ENCODE results near the gene STARD13.

STARD13 gene

GRCh38 chr13:33307843-33308242 is 22.3 kb upstream of the STARD13 start:
- no peak for DNase-seq (ENCODE audit: low spot score)

GRCh38 chr13:33303855-33304597 is 18.5 kb upstream of the STARD13 start:
- DNase-seq (ENCODE audit: low spot score), result no peak

GRCh38 chr13:33299626-33300025 is 14.1 kb upstream of the STARD13 start:
- DNase-seq (ENCODE audit: low spot score), result no peak

- no peak for DNase-seq (ENCODE audit: low spot score)
Observed at GRCh38 chr13:33296793-33297425, 11.4 kb upstream of the STARD13 start.

- no peak for DNase-seq (ENCODE audit: low spot score)
Observed at GRCh38 chr13:33292712-33293111, 7.2 kb upstream of the STARD13 start.

- DNase-seq (ENCODE audit: low spot score), result no peak
Observed at GRCh38 chr13:33290421-33290965, 4.9 kb upstream of the STARD13 start.

- no peak for DNase-seq (ENCODE audit: low spot score)
Observed at GRCh38 chr13:33289966-33290365, 4.4 kb upstream of the STARD13 start.

- no peak for DNase-seq (ENCODE audit: low spot score)
Observed at GRCh38 chr13:33287142-33287882, 1.8 kb upstream of the STARD13 start.

- no peak for DNase-seq (ENCODE audit: low spot score)
Observed at GRCh38 chr13:33286128-33286527, 573 bp upstream of the STARD13 start.

- DNase-seq (ENCODE audit: low spot score), result no peak
Observed at GRCh38 chr13:33284916-33285315, 639 bp downstream of the STARD13 start.

- DNase-seq (ENCODE audit: low spot score), result no peak
Observed at GRCh38 chr13:33284031-33284430, 1.5 kb downstream of the STARD13 start.

GRCh38 chr13:33283195-33283911 is 2.2 kb downstream of the STARD13 start:
- no peak for DNase-seq (ENCODE audit: low spot score)

- peak; percentile 63 for DNase-seq (ENCODE audit: low spot score)
Observed at GRCh38 chr13:33281951-33282595, 3.5 kb downstream of the STARD13 start.

- no peak for DNase-seq (ENCODE audit: low spot score)
Observed at GRCh38 chr13:33280923-33281322, 4.6 kb downstream of the STARD13 start.

GRCh38 chr13:33280279-33280905 is 5.2 kb downstream of the STARD13 start:
- DNase-seq (ENCODE audit: low spot score), result no peak

GRCh38 chr13:33279414-33280278 is 5.9 kb downstream of the STARD13 start:
- peak; percentile 48 for DNase-seq (ENCODE audit: low spot score)

- DNase-seq (ENCODE audit: low spot score), result no peak
Observed at GRCh38 chr13:33278913-33279312, 6.6 kb downstream of the STARD13 start.

- no peak for DNase-seq (ENCODE audit: low spot score)
Observed at GRCh38 chr13:33277946-33278345, 7.6 kb downstream of the STARD13 start.

- no peak for DNase-seq (ENCODE audit: low spot score)
Observed at GRCh38 chr13:33277037-33277740, 8.4 kb downstream of the STARD13 start.
